Measurements from ENCODE around the gene ITPK1.

GRCh38 chr14:92920001-92920400 is 195.7 kb downstream of the ITPK1 start:
- TF ChIP-seq EZH2 (IDR thresholded peaks at IDR 0.05; ENCODE audit: insufficient read depth, poor library complexity, severe bottlenecking) (no peak), EZH2phosphoT487 (IDR thresholded peaks at IDR 0.05; ENCODE audit: insufficient read depth, low read depth) (no peak)

Data from GM23248 (cell line).